ENCODE measurements around the gene LMF1.

DNA sequence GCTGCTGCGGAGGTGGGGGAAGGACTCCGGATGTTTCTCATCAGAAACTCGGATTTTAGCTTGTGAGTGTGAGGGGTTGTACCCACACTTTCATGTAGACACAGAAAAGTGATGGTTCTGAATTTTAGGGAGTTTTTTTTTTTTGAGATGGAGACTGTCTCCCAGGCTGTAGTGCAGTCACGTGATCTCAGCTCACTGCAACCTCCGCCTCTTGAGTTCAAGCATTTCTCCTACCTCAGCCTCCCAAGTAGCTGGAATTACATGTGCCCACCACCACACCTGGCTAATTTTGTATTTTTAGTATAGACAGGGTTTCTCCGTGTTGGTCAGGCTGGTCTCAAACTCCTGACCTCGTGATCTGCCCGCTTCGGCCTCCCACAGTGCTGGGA lies 147.9 kb downstream of the LMF1 start:
- TF ChIP-seq, protein P1, sequence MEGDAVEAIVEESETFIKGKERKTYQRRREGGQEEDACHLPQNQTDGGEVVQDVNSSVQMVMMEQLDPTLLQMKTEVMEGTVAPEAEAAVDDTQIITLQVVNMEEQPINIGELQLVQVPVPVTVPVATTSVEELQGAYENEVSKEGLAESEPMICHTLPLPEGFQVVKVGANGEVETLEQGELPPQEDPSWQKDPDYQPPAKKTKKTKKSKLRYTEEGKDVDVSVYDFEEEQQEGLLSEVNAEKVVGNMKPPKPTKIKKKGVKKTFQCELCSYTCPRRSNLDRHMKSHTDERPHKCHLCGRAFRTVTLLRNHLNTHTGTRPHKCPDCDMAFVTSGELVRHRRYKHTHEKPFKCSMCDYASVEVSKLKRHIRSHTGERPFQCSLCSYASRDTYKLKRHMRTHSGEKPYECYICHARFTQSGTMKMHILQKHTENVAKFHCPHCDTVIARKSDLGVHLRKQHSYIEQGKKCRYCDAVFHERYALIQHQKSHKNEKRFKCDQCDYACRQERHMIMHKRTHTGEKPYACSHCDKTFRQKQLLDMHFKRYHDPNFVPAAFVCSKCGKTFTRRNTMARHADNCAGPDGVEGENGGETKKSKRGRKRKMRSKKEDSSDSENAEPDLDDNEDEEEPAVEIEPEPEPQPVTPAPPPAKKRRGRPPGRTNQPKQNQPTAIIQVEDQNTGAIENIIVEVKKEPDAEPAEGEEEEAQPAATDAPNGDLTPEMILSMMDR (optimal IDR thresholded peaks at IDR 0.05 in 1 of 3, IDR thresholded peaks at IDR 0.05 in 1 of 3, conservative IDR thresholded peaks at IDR 0.05 in 1 of 3; ENCODE audit: extremely low read depth in 1 of 3, insufficient read depth in 2 of 3, low read length in 3 of 3): no peak
- TF ChIP-seq EZH2 (IDR thresholded peaks at IDR 0.05; ENCODE audit: low read length): no peak

Measured in keratinocyte (primary cell).